ENCODE data around the gene DDAH2.

Gene DDAH2

GRCh38 chr6:31736768-31737314 is 7.7 kb upstream of the DDAH2 start:
- H3K27me3 ChIP-seq (ENCODE audit: control insufficient read depth, insufficient read depth, low read length) = no peaks in the 10 kb centered on the region
- H3K4me3 ChIP-seq (ENCODE audit: low read length) = peak overlapping the region; percentile 47
- H3K36me3 ChIP-seq (ENCODE audit: control insufficient read depth, insufficient read depth, low read length) = peaks cover 13% of the 10 kb centered on the region
- H3K9me3 ChIP-seq (ENCODE audit: control insufficient read depth, low read length) = no peaks in the 10 kb centered on the region
- peak overlapping the region; percentile 96 for H3K9ac ChIP-seq (ENCODE audit: low read length)
- peaks cover 55% of the 10 kb centered on the region for H3K4me1 ChIP-seq (ENCODE audit: control insufficient read depth, insufficient read depth, low read length)

DNA sequence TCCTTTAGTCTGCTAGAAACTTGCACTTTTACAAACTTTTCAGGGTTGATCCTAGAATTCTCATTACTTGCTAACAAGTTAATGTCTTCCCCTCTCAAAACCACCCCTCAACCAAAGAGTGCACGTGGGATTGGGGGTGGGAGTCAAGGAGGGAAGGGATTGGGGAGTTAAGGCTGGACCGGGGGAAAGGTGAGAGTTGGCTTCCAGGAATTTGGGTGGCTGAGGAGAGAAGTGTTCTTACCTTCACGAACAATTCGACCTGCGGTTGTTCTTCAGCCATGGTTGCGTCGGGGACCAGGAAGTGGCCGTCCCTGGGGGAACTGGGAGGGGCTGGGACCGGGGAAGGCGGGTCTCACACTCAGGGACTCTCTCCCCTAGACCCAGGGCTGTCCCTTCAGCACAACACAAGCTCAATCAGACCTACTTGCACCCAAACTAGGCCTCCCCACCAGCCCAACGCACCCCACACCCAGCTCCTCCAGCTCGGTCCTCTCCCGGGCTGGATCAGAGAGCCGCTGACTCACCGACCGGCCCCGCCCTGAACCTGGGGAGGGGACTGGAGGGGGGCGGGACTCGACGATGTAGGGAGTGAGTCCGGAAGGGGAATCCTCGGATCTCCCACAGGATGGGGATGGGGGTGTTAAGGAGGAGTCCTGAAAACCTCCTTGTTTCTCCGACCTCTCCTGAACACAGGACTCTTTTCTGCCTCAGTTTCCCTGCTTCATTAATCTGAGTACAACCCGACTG is 7.1 kb upstream of the DDAH2 start, which contains the start of gene CLIC1:
CLIC1 (minus strand) TSS at position 510 of the 747 bp plus-strand sequence; CDS start at position 280, 230 bp downstream.
- H3K36me3 ChIP-seq (ENCODE audit: control insufficient read depth, insufficient read depth, low read length) = peaks cover 17% of the 10 kb centered on the region
- peak within 1 kb of the TSS; percentile 96 for H3K9ac ChIP-seq (ENCODE audit: low read length)
- H3K27me3 ChIP-seq (ENCODE audit: control insufficient read depth, insufficient read depth, low read length) = no peaks in the 10 kb centered on the region
- no peaks in the 10 kb centered on the region for H3K9me3 ChIP-seq (ENCODE audit: control insufficient read depth, low read length)
- H3K4me1 ChIP-seq (ENCODE audit: control insufficient read depth, insufficient read depth, low read length) = peaks cover 54% of the 10 kb centered on the region
- H3K4me3 ChIP-seq (ENCODE audit: low read length) = peak within 1 kb of the TSS; percentile 47

DNA sequence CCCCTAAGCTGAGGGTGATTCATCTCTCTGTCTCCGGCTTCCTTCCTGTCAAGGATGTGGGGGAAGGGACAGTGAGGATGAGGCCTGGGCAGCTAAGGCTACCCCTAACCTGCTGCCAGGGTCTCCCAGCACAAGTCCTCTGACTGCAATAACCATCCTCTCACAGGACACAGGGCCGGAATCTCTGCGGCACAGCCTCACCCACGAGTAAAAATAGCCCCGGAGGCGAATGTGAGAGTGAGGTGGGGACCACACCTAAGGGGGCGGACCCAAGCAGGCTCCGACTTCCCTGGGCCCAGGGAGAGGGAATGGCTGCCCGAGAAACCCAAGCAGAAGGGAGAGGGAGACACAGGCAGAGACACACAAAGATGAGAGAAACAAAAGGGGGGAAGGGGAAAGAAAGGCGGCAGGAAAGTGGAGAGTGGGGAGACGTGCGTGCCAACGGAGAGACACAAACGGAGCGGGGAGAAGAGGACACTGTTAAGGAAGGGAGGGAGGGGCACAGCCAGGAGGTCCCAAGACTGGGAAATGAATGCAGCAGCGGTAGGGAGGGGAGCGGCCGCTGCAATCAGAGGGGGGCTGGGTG is 5.8 kb upstream of the DDAH2 start:
- Histone ChIP-seq H3K9ac (ENCODE audit: low read length) (peak overlapping the region; percentile 96), H3K36me3 (ENCODE audit: control insufficient read depth, insufficient read depth, low read length) (peaks cover 17% of the 10 kb centered on the region), H3K4me3 (ENCODE audit: low read length) (peak overlapping the region; percentile 47), H3K27me3 (ENCODE audit: control insufficient read depth, insufficient read depth, low read length) (no peaks in the 10 kb centered on the region), H3K4me1 (ENCODE audit: control insufficient read depth, insufficient read depth, low read length) (peaks cover 53% of the 10 kb centered on the region), H3K9me3 (ENCODE audit: control insufficient read depth, low read length) (no peaks in the 10 kb centered on the region)

- no peaks in the 10 kb centered on the region for H3K27me3 ChIP-seq (ENCODE audit: control insufficient read depth, insufficient read depth, low read length)
- peaks cover 53% of the 10 kb centered on the region for H3K4me1 ChIP-seq (ENCODE audit: control insufficient read depth, insufficient read depth, low read length)
- peak overlapping the region; percentile 47 for H3K4me3 ChIP-seq (ENCODE audit: low read length)
- H3K36me3 ChIP-seq (ENCODE audit: control insufficient read depth, insufficient read depth, low read length) = peaks cover 17% of the 10 kb centered on the region
- no peaks in the 10 kb centered on the region for H3K9me3 ChIP-seq (ENCODE audit: control insufficient read depth, low read length)
- H3K9ac ChIP-seq (ENCODE audit: low read length) = peak overlapping the region; percentile 96
These were observed 5.2 kb upstream of the DDAH2 start for GRCh38 chr6:31734247-31734820.

- Histone ChIP-seq H3K9me3 (ENCODE audit: control insufficient read depth, low read length) (no peaks in the 10 kb centered on the region), H3K27me3 (ENCODE audit: control insufficient read depth, insufficient read depth, low read length) (no peaks in the 10 kb centered on the region), H3K4me3 (ENCODE audit: low read length) (no peak overlapping the region), H3K9ac (ENCODE audit: low read length) (peak overlapping the region; percentile 96), H3K4me1 (ENCODE audit: control insufficient read depth, insufficient read depth, low read length) (peaks cover 56% of the 10 kb centered on the region), H3K36me3 (ENCODE audit: control insufficient read depth, insufficient read depth, low read length) (peaks cover 17% of the 10 kb centered on the region)
These were observed 4.6 kb upstream of the DDAH2 start for GRCh38 chr6:31733734-31734133.

DNA sequence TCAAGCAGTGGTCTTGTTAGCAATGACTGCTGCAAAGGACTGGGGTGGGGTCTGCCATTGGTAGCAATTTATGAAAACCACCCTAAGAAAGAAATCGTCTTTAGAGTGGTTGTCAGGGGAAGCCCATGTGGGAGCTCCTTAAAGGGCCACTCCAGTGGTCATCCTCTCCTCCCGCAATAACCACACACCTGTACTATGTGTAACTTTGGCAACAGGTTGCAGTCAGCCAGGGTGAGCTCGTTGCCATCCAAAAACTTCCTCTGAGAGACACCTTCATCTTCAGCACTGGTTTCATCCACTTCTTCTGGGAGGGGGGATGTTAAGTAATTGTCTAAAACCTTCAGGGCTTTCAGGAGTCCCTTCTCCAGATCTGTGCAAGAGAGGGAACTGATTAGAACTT is 2.9 kb upstream of the DDAH2 start:
- no peak overlapping the region for H3K4me3 ChIP-seq (ENCODE audit: low read length)
- H3K36me3 ChIP-seq (ENCODE audit: control insufficient read depth, insufficient read depth, low read length) = peaks cover 24% of the 10 kb centered on the region
- no peaks in the 10 kb centered on the region for H3K27me3 ChIP-seq (ENCODE audit: control insufficient read depth, insufficient read depth, low read length)
- no peaks in the 10 kb centered on the region for H3K9me3 ChIP-seq (ENCODE audit: control insufficient read depth, low read length)
- peaks cover 56% of the 10 kb centered on the region for H3K4me1 ChIP-seq (ENCODE audit: control insufficient read depth, insufficient read depth, low read length)
- H3K9ac ChIP-seq (ENCODE audit: low read length) = no peak overlapping the region

- H3K27me3 ChIP-seq (ENCODE audit: control insufficient read depth, insufficient read depth, low read length) = no peaks in the 10 kb centered on the region
- no peak overlapping the region for H3K4me3 ChIP-seq (ENCODE audit: low read length)
- H3K4me1 ChIP-seq (ENCODE audit: control insufficient read depth, insufficient read depth, low read length) = peaks cover 53% of the 10 kb centered on the region
- H3K9me3 ChIP-seq (ENCODE audit: control insufficient read depth, low read length) = no peaks in the 10 kb centered on the region
- H3K9ac ChIP-seq (ENCODE audit: low read length) = peak overlapping the region; percentile 78
- peaks cover 26% of the 10 kb centered on the region for H3K36me3 ChIP-seq (ENCODE audit: control insufficient read depth, insufficient read depth, low read length)
These were observed 1.6 kb upstream of the DDAH2 start for GRCh38 chr6:31730631-31731086.

- Histone ChIP-seq H3K4me3 (ENCODE audit: low read length) (peak overlapping the region; percentile 83), H3K36me3 (ENCODE audit: control insufficient read depth, insufficient read depth, low read length) (peaks cover 26% of the 10 kb centered on the region), H3K9me3 (ENCODE audit: control insufficient read depth, low read length) (no peaks in the 10 kb centered on the region), H3K4me1 (ENCODE audit: control insufficient read depth, insufficient read depth, low read length) (peaks cover 53% of the 10 kb centered on the region), H3K9ac (ENCODE audit: low read length) (peak overlapping the region; percentile 78), H3K27me3 (ENCODE audit: control insufficient read depth, insufficient read depth, low read length) (no peaks in the 10 kb centered on the region)
These were observed 1.0 kb upstream of the DDAH2 start for GRCh38 chr6:31729979-31730630.

- H3K36me3 ChIP-seq (ENCODE audit: control insufficient read depth, insufficient read depth, low read length) = peaks cover 26% of the 10 kb centered on the region
- peaks cover 51% of the 10 kb centered on the region for H3K4me1 ChIP-seq (ENCODE audit: control insufficient read depth, insufficient read depth, low read length)
- no peaks in the 10 kb centered on the region for H3K27me3 ChIP-seq (ENCODE audit: control insufficient read depth, insufficient read depth, low read length)
- H3K4me3 ChIP-seq (ENCODE audit: low read length) = peak overlapping the region; percentile 83
- H3K9me3 ChIP-seq (ENCODE audit: control insufficient read depth, low read length) = no peaks in the 10 kb centered on the region
- peak overlapping the region; percentile 78 for H3K9ac ChIP-seq (ENCODE audit: low read length)
These were observed 448 bp upstream of the DDAH2 start for GRCh38 chr6:31729515-31729978.

DNA sequence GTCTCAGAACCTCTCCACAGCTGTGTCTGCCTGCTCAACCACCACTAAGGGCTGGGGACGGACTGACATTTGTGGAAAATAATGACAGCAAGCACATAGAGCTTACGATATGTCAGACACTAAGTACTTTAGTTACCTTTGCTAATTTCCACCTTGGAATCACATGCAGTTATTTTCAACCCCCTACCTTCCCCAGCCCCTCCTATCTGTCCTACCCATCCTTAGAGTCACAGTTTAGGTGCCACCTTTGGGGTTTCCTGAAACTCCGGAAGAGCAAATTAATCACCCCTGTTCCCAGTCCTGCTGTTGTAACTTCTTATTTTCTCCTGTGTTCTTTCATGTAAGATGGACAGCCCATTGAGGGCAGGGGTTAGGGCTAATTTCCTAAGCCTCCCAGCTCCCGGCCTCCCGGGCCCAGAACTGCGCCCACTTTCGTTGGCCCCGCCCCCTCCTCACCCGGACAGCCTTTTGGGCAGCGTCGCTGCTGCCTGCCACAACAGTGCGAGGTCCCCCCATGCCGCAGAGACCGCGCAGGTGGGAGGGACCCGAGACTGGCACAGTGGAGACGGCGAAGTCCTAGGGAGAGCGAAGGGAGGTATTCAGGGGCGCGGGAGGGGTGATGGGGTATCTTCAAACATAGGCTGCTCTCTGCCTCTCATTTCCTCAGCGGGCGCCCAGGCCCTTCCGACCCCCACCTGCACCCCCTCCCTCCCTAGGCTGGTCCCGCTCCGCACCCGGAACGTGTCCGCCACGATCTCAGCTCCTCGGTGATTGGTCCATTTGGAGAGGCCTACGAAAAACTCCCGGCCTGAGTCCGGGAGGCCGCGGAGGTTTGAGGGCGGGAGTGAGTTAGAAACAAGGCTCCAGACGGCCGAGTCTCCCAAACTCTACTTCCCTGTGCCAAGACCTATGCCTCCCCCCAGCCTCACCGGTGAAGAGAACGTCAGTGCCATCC is 1.1 kb downstream of the DDAH2 start:
- H3K9me3 ChIP-seq (ENCODE audit: control insufficient read depth, low read length) = no peaks in the 10 kb centered on the region
- no peaks in the 10 kb centered on the region for H3K27me3 ChIP-seq (ENCODE audit: control insufficient read depth, insufficient read depth, low read length)
- H3K4me1 ChIP-seq (ENCODE audit: control insufficient read depth, insufficient read depth, low read length) = peaks cover 38% of the 10 kb centered on the region
- no peak overlapping the region for H3K4me3 ChIP-seq (ENCODE audit: low read length)
- peak overlapping the region; percentile 78 for H3K9ac ChIP-seq (ENCODE audit: low read length)
- peaks cover 16% of the 10 kb centered on the region for H3K36me3 ChIP-seq (ENCODE audit: control insufficient read depth, insufficient read depth, low read length)
